Measurements from ENCODE around the gene CASK. TPM values are rescaled to one million over a fixed set of nuclear protein-coding genes. Genes with fewer than 3 reads are reported as not detected.

The CASK gene
- total RNA-seq, 1 experiment from 2014 or later: 163 TPM

DNA sequence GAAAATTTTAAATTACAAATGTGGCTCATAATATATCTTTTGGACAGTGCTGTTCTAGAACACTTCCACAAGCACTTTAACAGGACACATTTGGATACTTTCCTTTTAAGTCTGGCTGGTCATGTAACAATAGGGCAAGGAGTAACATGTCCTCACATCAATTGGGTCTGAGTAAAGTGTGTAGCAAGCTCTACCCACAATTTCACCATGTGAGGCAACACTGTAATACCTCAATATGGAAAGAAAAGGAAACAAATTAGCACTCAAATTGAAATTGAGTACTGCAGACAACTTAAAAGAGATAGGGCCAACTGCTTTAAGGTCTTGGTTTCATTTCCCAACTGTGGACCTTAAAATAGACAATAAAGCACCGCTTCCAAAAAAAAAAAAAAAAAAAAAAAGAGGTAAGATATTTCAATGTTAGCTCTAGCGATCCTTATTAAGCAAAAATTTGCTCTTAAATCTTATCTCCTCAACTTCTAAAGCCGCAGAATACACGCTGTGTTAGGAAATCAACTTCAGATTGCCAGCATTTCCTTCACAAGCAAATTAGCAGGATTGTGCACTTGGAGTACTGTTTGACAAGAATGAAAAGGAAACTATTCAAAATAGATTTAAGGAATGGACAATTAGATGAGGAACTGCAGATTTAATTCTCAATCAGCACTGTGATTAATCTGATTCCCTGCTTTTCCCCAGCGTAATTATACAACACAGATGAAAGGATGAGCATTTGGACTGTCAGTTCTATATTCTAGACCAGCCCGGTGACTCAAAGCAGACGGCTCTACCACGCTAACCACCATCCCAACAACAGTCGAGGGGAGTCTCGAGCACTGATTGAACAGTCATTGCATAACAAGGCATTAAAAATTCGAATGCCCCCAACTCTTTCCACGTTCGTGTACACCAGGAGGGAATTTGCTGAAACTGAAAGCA lies 1.6 kb downstream of the CASK start:
- DNase-seq: peak in 1 of 2 experiments; percentile 10
- Mint-ChIP-seq H3K27ac (ENCODE audit: unreplicated experiment) (peak overlapping the region; percentile 88), H3K9me3 (ENCODE audit: unreplicated experiment) (no peaks in the 10 kb centered on the region), H3K36me3 (ENCODE audit: insufficient read depth, unreplicated experiment) (peaks cover 11% of the 10 kb centered on the region), H3K27me3 (ENCODE audit: insufficient read depth, unreplicated experiment) (no peaks in the 10 kb centered on the region), H3K4me3 (ENCODE audit: unreplicated experiment) (peak overlapping the region; percentile 98), H3K4me1 (ENCODE audit: low read depth, unreplicated experiment) (peaks cover 9% of the 10 kb centered on the region)
- ChIA-PET CTCF (no interaction called here), POLR2A (no interaction called here)
- Histone ChIP-seq H3K9me3 (no peaks in the 10 kb centered on the region), H3K36me3 (ENCODE audit: control insufficient read depth, insufficient read depth, low read length) (no peaks in the 10 kb centered on the region), H3K27me3 (replicated peaks; ENCODE audit: control insufficient read depth, insufficient read depth, low read length) (no peaks in the 10 kb centered on the region), H3K4me1 (peaks cover 6% of the 10 kb centered on the region; the same call in 1 of the 2 replicates), H3K4me3 (ENCODE audit: low read depth, low read length) (peak overlapping the region; percentile 63)
- TF ChIP-seq, protein P1, sequence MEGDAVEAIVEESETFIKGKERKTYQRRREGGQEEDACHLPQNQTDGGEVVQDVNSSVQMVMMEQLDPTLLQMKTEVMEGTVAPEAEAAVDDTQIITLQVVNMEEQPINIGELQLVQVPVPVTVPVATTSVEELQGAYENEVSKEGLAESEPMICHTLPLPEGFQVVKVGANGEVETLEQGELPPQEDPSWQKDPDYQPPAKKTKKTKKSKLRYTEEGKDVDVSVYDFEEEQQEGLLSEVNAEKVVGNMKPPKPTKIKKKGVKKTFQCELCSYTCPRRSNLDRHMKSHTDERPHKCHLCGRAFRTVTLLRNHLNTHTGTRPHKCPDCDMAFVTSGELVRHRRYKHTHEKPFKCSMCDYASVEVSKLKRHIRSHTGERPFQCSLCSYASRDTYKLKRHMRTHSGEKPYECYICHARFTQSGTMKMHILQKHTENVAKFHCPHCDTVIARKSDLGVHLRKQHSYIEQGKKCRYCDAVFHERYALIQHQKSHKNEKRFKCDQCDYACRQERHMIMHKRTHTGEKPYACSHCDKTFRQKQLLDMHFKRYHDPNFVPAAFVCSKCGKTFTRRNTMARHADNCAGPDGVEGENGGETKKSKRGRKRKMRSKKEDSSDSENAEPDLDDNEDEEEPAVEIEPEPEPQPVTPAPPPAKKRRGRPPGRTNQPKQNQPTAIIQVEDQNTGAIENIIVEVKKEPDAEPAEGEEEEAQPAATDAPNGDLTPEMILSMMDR (IDR thresholded peaks at IDR 0.05; ENCODE audit: insufficient read depth in 1 of 2, low read depth in 1 of 2, low read length in 1 of 2, severe bottlenecking in 1 of 2, unreplicated experiment in 1 of 2): no peak
- TSS peak; percentile 39 for BruUV-seq (replicated peaks)
- intact Hi-C loops (cut with micrococcal nuclease; ENCODE audit: unreplicated experiment): loop anchor here (1.0 to 10.0 kb wide), 6 partner anchors 99 to 363 kb away; no protein-coding TSS in a partner anchor

DNA sequence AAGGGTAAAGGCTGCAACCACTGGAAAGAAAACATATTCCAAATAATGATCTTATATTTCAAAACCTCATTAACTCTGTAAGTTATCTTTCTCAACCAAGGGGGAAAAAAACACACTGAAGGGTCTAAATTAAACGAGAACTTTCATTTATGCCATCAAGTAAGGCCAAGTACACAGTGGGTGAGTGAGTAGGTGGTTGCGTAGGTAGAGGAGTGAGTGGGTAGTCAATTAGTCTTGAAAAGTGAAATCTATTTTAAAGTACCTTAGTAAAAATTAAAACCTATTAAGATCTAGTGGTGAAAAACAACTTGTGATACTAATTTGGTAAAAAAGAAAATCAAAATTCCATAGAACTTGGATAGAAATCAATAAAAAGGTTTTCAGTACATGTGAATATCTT lies 3.5 kb downstream of the CASK start:
- H3K36me3 Mint-ChIP-seq (ENCODE audit: insufficient read depth, unreplicated experiment): peaks cover 11% of the 10 kb centered on the region
- intact Hi-C loops (cut with micrococcal nuclease; ENCODE audit: unreplicated experiment): loop anchor here (5.0 to 10.0 kb wide), 4 partner anchors 107 to 365 kb away; no protein-coding TSS in a partner anchor
- Histone ChIP-seq H3K9me3 (no peaks in the 10 kb centered on the region), H3K4me3 (ENCODE audit: low read depth, low read length) (no peak overlapping the region), H3K27me3 (replicated peaks; ENCODE audit: control insufficient read depth, insufficient read depth, low read length) (no peaks in the 10 kb centered on the region), H3K36me3 (ENCODE audit: control insufficient read depth, insufficient read depth, low read length) (no peaks in the 10 kb centered on the region), H3K4me1 (peaks cover under 1% of the 10 kb centered on the region; the same call in 1 of the 2 replicates)
- no peak for DNase-seq
- TF ChIP-seq, protein P1 (IDR thresholded peaks at IDR 0.05; ENCODE audit: insufficient read depth in 1 of 2, low read depth in 1 of 2, low read length in 1 of 2, severe bottlenecking in 1 of 2, unreplicated experiment in 1 of 2): no peak
- no peak overlapping the region for H3K4me3 Mint-ChIP-seq (ENCODE audit: unreplicated experiment)
- H3K4me1 Mint-ChIP-seq (ENCODE audit: low read depth, unreplicated experiment): peaks cover 9% of the 10 kb centered on the region
- ChIA-PET POLR2A (no interaction called here), CTCF (no interaction called here)
- H3K9me3 Mint-ChIP-seq (ENCODE audit: unreplicated experiment): no peaks in the 10 kb centered on the region
- no peak overlapping the region for H3K27ac Mint-ChIP-seq (ENCODE audit: unreplicated experiment)
- no TSS peak for BruUV-seq (replicated peaks)
- no peaks in the 10 kb centered on the region for H3K27me3 Mint-ChIP-seq (ENCODE audit: insufficient read depth, unreplicated experiment)

DNA sequence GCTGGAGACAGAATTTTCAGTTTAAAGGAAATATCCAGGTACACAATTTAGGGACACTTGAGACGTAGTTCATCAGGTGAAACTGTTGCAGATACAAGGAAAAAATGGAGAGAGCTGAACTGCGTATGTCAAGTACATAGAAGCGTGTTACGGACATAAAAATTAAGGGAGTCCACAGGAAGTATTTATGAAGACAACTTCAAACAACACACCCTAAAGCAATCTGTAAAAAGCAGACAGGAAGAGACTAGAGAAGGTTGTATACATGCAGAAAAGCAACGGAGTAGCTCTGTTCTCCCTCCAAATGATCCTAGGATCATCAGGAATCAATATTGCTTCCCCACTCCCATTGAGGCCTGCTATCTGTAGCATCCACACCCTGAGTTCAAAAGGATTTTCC lies 5.8 kb downstream of the CASK start:
- CTCF ChIA-PET: interaction anchor here (0.8 kb wide), 1 partner anchor 119 kb away, joined by 3 read pairs; no protein-coding TSS in a partner anchor
- no peak for DNase-seq
- Mint-ChIP-seq H3K36me3 (ENCODE audit: insufficient read depth, unreplicated experiment) (peaks cover 3% of the 10 kb centered on the region), H3K9me3 (ENCODE audit: unreplicated experiment) (no peaks in the 10 kb centered on the region), H3K4me1 (ENCODE audit: low read depth, unreplicated experiment) (peaks cover 9% of the 10 kb centered on the region), H3K27me3 (ENCODE audit: insufficient read depth, unreplicated experiment) (no peaks in the 10 kb centered on the region), H3K4me3 (ENCODE audit: unreplicated experiment) (no peak overlapping the region), H3K27ac (ENCODE audit: unreplicated experiment) (no peak overlapping the region)
- TF ChIP-seq, protein P1 (IDR thresholded peaks at IDR 0.05; ENCODE audit: insufficient read depth in 1 of 2, low read depth in 1 of 2, low read length in 1 of 2, severe bottlenecking in 1 of 2, unreplicated experiment in 1 of 2): no peak
- H3K9me3 ChIP-seq: no peaks in the 10 kb centered on the region
- BruUV-seq (replicated peaks): no TSS peak
- intact Hi-C loops (cut with micrococcal nuclease; ENCODE audit: unreplicated experiment): no loop called here
- H3K4me3 ChIP-seq (ENCODE audit: low read depth, low read length): no peak overlapping the region
- H3K36me3 ChIP-seq (ENCODE audit: control insufficient read depth, insufficient read depth, low read length): no peaks in the 10 kb centered on the region
- POLR2A ChIA-PET: interaction anchor here (0.5 kb wide), 1 partner anchor 177 kb away, joined by 3 read pairs; no protein-coding TSS in a partner anchor
- H3K27me3 ChIP-seq (replicated peaks; ENCODE audit: control insufficient read depth, insufficient read depth, low read length): no peaks in the 10 kb centered on the region
- no peaks in the 10 kb centered on the region for H3K4me1 ChIP-seq
